Peyer's patch (tissue), 4 donors: ENCODE data around the gene CAPG. TPM values are rescaled to one million over a fixed set of nuclear protein-coding genes. Genes with fewer than 3 reads are reported as not detected.
"Not testable (repeated sequence)": the region's sequence is repeated elsewhere in the genome, so short reads cannot be mapped to it uniquely, and the experiment has no call there.

Experiments
- DNase-seq, 3 donors: peaks; one replicate each; pipeline ENCODE4 v3.0.0-alpha.2; 2017 to 2019
- H3K27ac ChIP-seq, 4 donors: fragments of 200-600 bp; sonication (generic); one replicate each; pipeline ENCODE4 v1.5.1; 2016 to 2019
- H3K27me3 ChIP-seq, 2 donors: fragments of 200-600 bp; sonication (generic); one replicate each; pipeline ENCODE4 v1.5.1; 2019
- H3K36me3 ChIP-seq, 3 donors: fragments of 200-600 bp; sonication (generic); one replicate each; pipeline ENCODE4 v1.5.1; 2016 to 2019
- H3K4me1 ChIP-seq, 4 donors: fragments of 200-600 bp; sonication (generic); one replicate each; pipeline ENCODE4 v1.5.1; 2016 to 2019
- H3K4me3 ChIP-seq, 4 donors: fragments of 200-600 bp; sonication (generic); 1 replicate in 3 of 4; 2 replicates in 1 of 4; pipeline ENCODE4 v1.5.1; 2016 to 2019; ENCODE audit warnings: mild to moderate bottlenecking in 1 of 4
- H3K9me3 ChIP-seq, 4 donors: fragments of 200-600 bp; sonication (generic); one replicate each; pipeline ENCODE4 v1.5.1; 2016 to 2019; ENCODE audit warnings: mild to moderate bottlenecking in 1 of 4
- CTCF ChIP-seq, 6 experiments: fragments of 450-650 bp in 4 of 6; fragments of 200-600 bp in 2 of 6; sonication (generic) in 1 of 6; IDR thresholded peaks; one replicate each; pipeline ENCODE4 v1.5.1; 2017 to 2019; ENCODE audit warnings: antibody characterized with exemption in 6 of 6, mild to moderate bottlenecking in 3 of 6, moderate library complexity in 1 of 6
- POLR2A ChIP-seq, 2 donors: fragments of 450-650 bp; IDR thresholded peaks; one replicate each; pipeline ENCODE4 v1.5.1; 2017; ENCODE audit warnings: antibody characterized with exemption in 2 of 2, mild to moderate bottlenecking in 2 of 2, moderate library complexity in 2 of 2
- total RNA-seq, 4 donors: library from RNA; depleted of rRNA; stranded (reverse); fragments of >200 nt; gene quantifications; one replicate each; pipeline ENCODE4 v1.1.0, GENCODE V29; 2016

CAPG gene
- total RNA-seq, 4 donors from 2014 or later: 22.4 to 61.9 (median 33.2) TPM

- DNase-seq: peak in 1 of 3 donors; percentile 19
- H3K36me3 ChIP-seq: peaks cover 0 to 41% (median 0%) of the 10 kb centered on the region in 3 donors
- H3K27me3 ChIP-seq: no peaks in the 10 kb centered on the region
- H3K27ac ChIP-seq: no peak overlapping the region
- no peak overlapping the region for H3K4me3 ChIP-seq
- no peaks in the 10 kb centered on the region for H3K4me1 ChIP-seq
- TF ChIP-seq CTCF (IDR thresholded peaks at IDR 0.05) (no peak), POLR2A (IDR thresholded peaks at IDR 0.05) (no peak)
- no peaks in the 10 kb centered on the region for H3K9me3 ChIP-seq
These were observed 43.0 kb downstream of the CAPG start for GRCh38 chr2:85367180-85367579.

- H3K27me3 ChIP-seq, H3K4me3 ChIP-seq, H3K9me3 ChIP-seq, H3K4me1 ChIP-seq, H3K27ac ChIP-seq: not testable (repeated sequence)
- peak in 1 of 3 donors; percentile 19 for DNase-seq
- peaks cover 0 to 27% (median 0%) of the 10 kb centered on the region in 3 donors for H3K36me3 ChIP-seq
These were observed 47.3 kb downstream of the CAPG start for GRCh38 chr2:85362653-85363387.

GRCh38 chr2:85357736-85358135, 52.4 kb downstream of the CAPG start:
- Histone ChIP-seq H3K27me3 (no peaks in the 10 kb centered on the region), H3K9me3 (no peaks in the 10 kb centered on the region), H3K36me3 (peaks cover 0 to 16% (median 0%) of the 10 kb centered on the region in 3 donors), H3K4me1 (peaks cover 0 to 12% (median 4%) of the 10 kb centered on the region in 4 donors), H3K4me3 (no peak overlapping the region), H3K27ac (no peak overlapping the region)
- TF ChIP-seq CTCF (IDR thresholded peaks at IDR 0.05) (no peak), POLR2A (IDR thresholded peaks at IDR 0.05) (no peak)
- DNase-seq: no peak

GRCh38 chr2:85356186-85356585, 54.0 kb downstream of the CAPG start:
- DNase-seq: peak in 1 of 3 donors; percentile 36
- Histone ChIP-seq H3K27ac (no peak overlapping the region), H3K4me3 (no peak overlapping the region), H3K9me3 (no peaks in the 10 kb centered on the region), H3K4me1 (peaks cover 0 to 19% (median 4%) of the 10 kb centered on the region in 4 donors), H3K27me3 (no peaks in the 10 kb centered on the region), H3K36me3 (peaks cover 0 to 8% (median 0%) of the 10 kb centered on the region in 3 donors)
- TF ChIP-seq POLR2A (IDR thresholded peaks at IDR 0.05) (no peak), CTCF (IDR thresholded peaks at IDR 0.05) (no peak)

GRCh38 chr2:85355521-85355920, 54.6 kb downstream of the CAPG start:
- no peak for TF ChIP-seq CTCF (IDR thresholded peaks at IDR 0.05)
- TF ChIP-seq POLR2A (IDR thresholded peaks at IDR 0.05): no peak
- DNase-seq: peak in 1 of 3 donors; percentile 43
- peaks cover 0 to 19% (median 4%) of the 10 kb centered on the region in 4 donors for H3K4me1 ChIP-seq
- H3K9me3 ChIP-seq: no peaks in the 10 kb centered on the region
- H3K27me3 ChIP-seq: no peaks in the 10 kb centered on the region
- H3K4me3 ChIP-seq: peak overlapping the region in 3 of 4 donors; percentile 63 to 89 (median 66)
- no peak overlapping the region for H3K27ac ChIP-seq
- peaks cover 0 to 15% (median 0%) of the 10 kb centered on the region in 3 donors for H3K36me3 ChIP-seq

GRCh38 chr2:85355073-85355410, 55.1 kb downstream of the CAPG start:
- H3K4me1 ChIP-seq: peaks cover 0 to 19% (median 4%) of the 10 kb centered on the region in 4 donors
- H3K36me3 ChIP-seq: peaks cover 0 to 20% (median 0%) of the 10 kb centered on the region in 3 donors
- H3K9me3 ChIP-seq: no peaks in the 10 kb centered on the region
- no peaks in the 10 kb centered on the region for H3K27me3 ChIP-seq
- peak overlapping the region; percentile 87 to 95 (median 92) for H3K27ac ChIP-seq
- TF ChIP-seq CTCF (IDR thresholded peaks at IDR 0.05) (no peak), POLR2A (IDR thresholded peaks at IDR 0.05) (no peak)
- peak overlapping the region; percentile 57 to 89 (median 64) for H3K4me3 ChIP-seq
- DNase-seq: no peak
